ENCODE results near the gene HAO2. TPM values are rescaled to one million over a fixed set of nuclear protein-coding genes. Genes with fewer than 3 reads are reported as not detected.

Gene HAO2
- total RNA-seq, 2 experiments from 2014 or later: not detected

GRCh38 chr1:119438761-119439160 is 70.2 kb downstream of the HAO2 start:
- Mint-ChIP-seq H3K27ac (no peak overlapping the region), H3K9me3 (no peaks in the 10 kb centered on the region), H3K27me3 (peaks cover 8% of the 10 kb centered on the region), H3K4me3 (no peak overlapping the region), H3K36me3 (ENCODE audit: low read depth) (no peaks in the 10 kb centered on the region), H3K4me1 (ENCODE audit: low read depth) (no peaks in the 10 kb centered on the region)
- intact Hi-C loops (cut with micrococcal nuclease): no loop called here
- DNase-seq (no peak), ATAC-seq (no peak)
- ChIA-PET CTCF (no interaction called here), POLR2A (no interaction called here)
- TF ChIP-seq CTCF (IDR thresholded peaks at IDR 0.05): no peak

GRCh38 chr1:119440721-119441307 is 72.2 kb downstream of the HAO2 start:
- H3K9me3 Mint-ChIP-seq: no peaks in the 10 kb centered on the region
- intact Hi-C loops (cut with micrococcal nuclease): no loop called here
- DNase-seq (no peak), ATAC-seq (no peak)
- TF ChIP-seq CTCF (IDR thresholded peaks at IDR 0.05): no peak
- no peak overlapping the region for H3K4me3 Mint-ChIP-seq
- H3K4me1 Mint-ChIP-seq (ENCODE audit: low read depth): no peaks in the 10 kb centered on the region
- H3K27ac Mint-ChIP-seq: no peak overlapping the region
- H3K27me3 Mint-ChIP-seq: peaks cover 3% of the 10 kb centered on the region
- CTCF ChIA-PET: no interaction called here
- no peaks in the 10 kb centered on the region for H3K36me3 Mint-ChIP-seq (ENCODE audit: low read depth)
- POLR2A ChIA-PET: no interaction called here

GRCh38 chr1:119442756-119443155 is 74.2 kb downstream of the HAO2 start:
- no peak for TF ChIP-seq CTCF (IDR thresholded peaks at IDR 0.05)
- DNase-seq (no peak), ATAC-seq (no peak)
- H3K4me3 Mint-ChIP-seq: no peak overlapping the region
- ChIA-PET POLR2A (no interaction called here), CTCF (no interaction called here)
- no peaks in the 10 kb centered on the region for H3K4me1 Mint-ChIP-seq (ENCODE audit: low read depth)
- H3K9me3 Mint-ChIP-seq: no peaks in the 10 kb centered on the region
- H3K27me3 Mint-ChIP-seq: peaks cover 3% of the 10 kb centered on the region
- intact Hi-C loops (cut with micrococcal nuclease): no loop called here
- H3K27ac Mint-ChIP-seq: no peak overlapping the region
- H3K36me3 Mint-ChIP-seq (ENCODE audit: low read depth): no peaks in the 10 kb centered on the region

Other genes with a start within 250 kb of the HAO2 start
- gene WARS2, start 228.1 kb upstream of the HAO2 start, total RNA-seq: 10 to 100 TPM; 22.3 to 23.7 TPM
- not detected for gene HSD3B2, start 46.4 kb downstream of the HAO2 start, total RNA-seq
- gene HSD3B1, start 138.4 kb downstream of the HAO2 start, total RNA-seq: not detected